NCI-H2196 treated with DMSO at 0.1 percent for 48 hours (cell line): ENCODE data around the gene CAAP1.
"Not testable (repeated sequence)": the region's sequence is repeated elsewhere in the genome, so short reads cannot be mapped to it uniquely, and the experiment has no call there.

Source experiments
- DNase-seq: peaks from one replicate; lab custom pipeline; 2025; ENCODE audit not compliant: unreplicated experiment; lab: John Stamatoyannopoulos, UW

Gene CAAP1

GRCh38 chr9:26892251-26893029, at the start of gene CAAP1:
Gene CAAP1, minus strand, starts transcription at chr9:26892802. Its CDS starts 87 bp downstream, at chr9:26892715.
- DNase-seq, result peak; percentile 93

- no peak for DNase-seq
Observed at GRCh38 chr9:26940779-26941178, 48.2 kb upstream of the CAAP1 start.

GRCh38 chr9:26939955-26940711, 47.5 kb upstream of the CAAP1 start:
- DNase-seq, result no peak

GRCh38 chr9:26937816-26938371, 45.3 kb upstream of the CAAP1 start:
- DNase-seq, result no peak

- no peak for DNase-seq
Observed at GRCh38 chr9:26935847-26936246, 43.2 kb upstream of the CAAP1 start.

GRCh38 chr9:26928902-26929495, 36.4 kb upstream of the CAAP1 start:
- no peak for DNase-seq

GRCh38 chr9:26925609-26926008, 33.0 kb upstream of the CAAP1 start:
- no peak for DNase-seq

GRCh38 chr9:26919698-26920097, 27.1 kb upstream of the CAAP1 start:
- DNase-seq, result no peak

- DNase-seq, result no peak
Observed at GRCh38 chr9:26913138-26913668, 20.6 kb upstream of the CAAP1 start.

- no peak for DNase-seq
Observed at GRCh38 chr9:26904671-26905070, 12.1 kb upstream of the CAAP1 start.

GRCh38 chr9:26904070-26904469, 11.5 kb upstream of the CAAP1 start:
- no peak for DNase-seq

GRCh38 chr9:26893030-26893676, 551 bp upstream of the CAAP1 start:
- DNase-seq, result no peak

GRCh38 chr9:26891726-26892125, 876 bp downstream of the CAAP1 start:
- no peak for DNase-seq

GRCh38 chr9:26888271-26888670, 4.3 kb downstream of the CAAP1 start:
- no peak for DNase-seq

GRCh38 chr9:26882154-26882553, 10.4 kb downstream of the CAAP1 start:
- DNase-seq, result no peak

- no peak for DNase-seq
Observed at GRCh38 chr9:26880262-26880661, 12.3 kb downstream of the CAAP1 start.

GRCh38 chr9:26875155-26875554, 17.4 kb downstream of the CAAP1 start:
- not testable (repeated sequence) for DNase-seq

GRCh38 chr9:26870292-26870691, 22.3 kb downstream of the CAAP1 start:
- DNase-seq, result no peak

GRCh38 chr9:26863074-26863473, 29.5 kb downstream of the CAAP1 start:
- no peak for DNase-seq

GRCh38 chr9:26856413-26857032, 36.1 kb downstream of the CAAP1 start:
- peak; percentile 47 for DNase-seq
